CD4-positive, alpha-beta T cell treated with Interleukin-17A for 1 hour (primary cell): ENCODE results near the gene SLC1A7.
"Not testable (repeated sequence)": the region's sequence is repeated elsewhere in the genome, so short reads cannot be mapped to it uniquely, and the experiment has no call there.

ENCODE experiments used
- DNase-seq: peaks from one replicate; pipeline ENCODE4 v3.0.0-alpha.2; 2020

SLC1A7 gene

DNA sequence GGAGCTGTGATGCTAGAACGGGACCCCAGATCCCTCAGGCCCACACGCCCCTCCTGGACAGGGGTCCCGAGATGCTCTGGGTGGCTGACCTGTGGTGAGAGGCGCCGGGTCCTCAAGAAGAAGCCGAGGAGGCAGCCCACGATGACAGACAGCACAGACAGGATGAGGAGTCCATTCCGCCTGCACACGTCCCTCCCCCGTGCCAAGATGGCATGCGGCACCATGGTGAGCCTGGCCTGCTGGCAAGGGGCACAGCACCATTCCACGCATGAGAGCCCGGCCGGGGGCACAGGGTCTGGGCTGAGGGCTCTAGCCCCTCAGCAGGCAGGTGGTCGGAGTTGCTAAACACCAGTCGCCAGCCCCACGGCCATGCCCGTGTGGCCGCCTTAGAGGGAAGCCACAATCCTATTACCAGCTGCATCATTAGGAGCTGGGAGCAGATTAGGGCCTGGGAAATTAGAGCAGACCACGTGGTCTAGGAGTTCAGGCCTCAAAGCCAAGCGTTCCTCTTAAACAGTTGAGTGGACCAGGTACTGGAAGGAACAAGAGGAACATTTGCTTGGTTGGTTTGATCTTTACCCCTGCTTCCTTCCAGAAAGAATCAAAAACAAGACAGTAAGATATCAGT, at the start of gene SLC1A7:
SLC1A7 (minus strand) TSS at position 413 of the 628 bp plus-strand sequence; CDS start at position 224, 189 bp downstream.
- DNase-seq, result no peak

DNA sequence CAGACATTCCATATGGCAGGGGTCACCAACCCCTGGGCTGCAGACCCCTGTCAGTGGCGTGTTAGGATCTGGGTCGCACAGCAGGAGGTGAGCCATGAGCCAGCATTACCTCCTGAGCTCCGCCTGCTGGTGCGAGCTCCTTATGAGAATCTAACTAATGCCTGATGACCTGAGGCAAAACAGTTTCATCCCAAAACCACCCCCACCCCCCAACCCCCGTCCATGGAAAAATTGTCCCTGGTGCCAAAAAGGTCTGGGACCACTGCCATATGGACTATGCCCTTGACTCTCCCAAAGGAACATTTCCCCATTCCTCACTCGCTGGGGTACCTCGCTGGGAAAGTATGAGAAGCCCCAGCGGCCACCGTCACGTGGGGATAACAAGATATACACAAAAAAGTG, 47.8 kb upstream of the SLC1A7 start:
- no peak for DNase-seq

DNA sequence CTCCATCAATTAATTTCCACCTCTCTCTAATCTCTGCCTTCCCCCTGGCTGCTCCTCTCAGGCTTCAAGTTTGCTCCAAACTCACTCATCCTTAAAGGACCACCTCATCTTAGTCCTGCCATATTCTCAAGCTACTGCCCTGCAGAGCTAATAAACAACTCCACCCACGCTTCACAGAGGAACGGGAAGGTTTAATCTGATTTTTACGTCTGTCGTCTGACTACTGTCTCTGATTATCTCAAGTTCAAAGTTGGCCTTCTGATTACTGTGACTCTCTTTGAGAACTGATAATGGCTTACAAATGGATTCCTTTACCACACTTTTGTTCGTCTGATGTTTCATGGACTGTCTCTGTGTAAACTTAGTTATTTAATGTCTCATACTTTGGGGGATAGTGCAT, 46.6 kb upstream of the SLC1A7 start:
- no peak for DNase-seq

DNA sequence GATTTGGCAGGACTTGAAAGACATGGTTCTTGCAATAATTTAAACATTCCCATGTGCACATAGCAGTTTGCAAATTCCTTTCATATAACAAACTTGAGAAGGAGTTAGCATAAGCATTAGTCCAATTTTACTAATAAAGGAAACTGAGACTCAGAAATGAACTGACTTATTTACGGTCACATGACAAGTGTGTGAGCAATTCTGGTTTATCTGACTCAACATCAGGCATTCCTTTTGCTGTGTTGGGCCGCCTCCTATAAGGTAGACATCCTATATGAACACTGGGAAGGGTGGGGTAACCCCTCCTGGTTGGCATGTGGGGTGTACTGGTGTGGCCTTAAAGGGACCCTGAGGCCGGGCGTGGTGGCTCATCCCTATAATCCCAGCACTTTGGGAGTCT, 45.7 kb upstream of the SLC1A7 start:
- DNase-seq, result no peak

DNA sequence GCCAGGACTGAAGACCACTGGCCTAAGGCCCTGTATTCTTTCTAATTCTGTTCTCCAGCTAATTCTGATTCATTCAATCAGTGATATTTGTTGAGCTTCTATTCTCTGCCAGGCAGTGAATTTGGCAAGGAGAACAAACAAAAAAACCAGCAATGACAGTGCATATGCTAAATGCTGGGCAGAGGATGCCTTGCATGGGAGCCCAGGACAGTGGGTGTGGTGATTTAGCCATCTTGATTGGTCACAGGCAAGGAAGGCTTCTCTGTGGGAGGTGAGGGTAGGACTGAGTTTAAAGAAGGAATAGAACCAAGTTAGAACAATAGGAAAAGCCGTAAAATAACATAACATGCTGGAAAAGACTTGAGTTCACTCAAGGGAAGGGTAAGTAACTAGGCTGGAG, 45.0 kb upstream of the SLC1A7 start:
- DNase-seq, result no peak

DNA sequence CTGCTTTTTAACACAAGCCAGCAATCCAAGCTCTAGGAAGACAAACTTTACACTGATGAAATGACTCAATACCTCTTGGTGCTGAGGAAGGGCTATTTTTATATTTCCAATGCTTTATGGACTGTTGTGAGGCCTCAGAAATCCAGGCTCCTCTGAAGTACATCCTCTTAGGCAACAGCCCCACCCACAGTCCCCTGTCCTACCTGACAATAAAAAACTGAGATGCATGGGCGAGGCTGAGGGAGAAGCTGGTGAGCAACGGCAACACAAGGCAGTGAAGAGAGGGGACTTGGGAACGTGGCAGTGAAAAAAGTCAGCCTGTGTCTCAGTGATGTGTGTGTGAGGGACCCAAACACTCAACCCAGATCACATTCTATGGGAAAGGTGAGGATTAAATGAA, 44.1 kb upstream of the SLC1A7 start:
- no peak for DNase-seq

DNA sequence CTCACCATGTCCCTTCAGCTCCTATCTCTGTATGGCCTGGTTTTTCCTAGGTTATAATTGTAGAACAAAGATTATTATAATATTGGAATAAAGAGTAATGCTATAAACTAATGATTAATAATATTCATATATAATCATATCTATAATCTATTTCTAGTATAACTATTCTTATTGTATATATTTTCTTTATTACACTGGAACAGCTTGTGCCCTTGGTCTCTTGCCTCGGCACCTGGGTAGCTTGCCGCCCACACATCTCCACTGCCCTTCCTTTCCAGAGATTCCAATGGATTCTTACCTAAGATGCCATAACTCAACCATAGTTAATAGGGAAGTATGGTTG, 43.5 kb upstream of the SLC1A7 start:
- DNase-seq, result not testable (repeated sequence)

DNA sequence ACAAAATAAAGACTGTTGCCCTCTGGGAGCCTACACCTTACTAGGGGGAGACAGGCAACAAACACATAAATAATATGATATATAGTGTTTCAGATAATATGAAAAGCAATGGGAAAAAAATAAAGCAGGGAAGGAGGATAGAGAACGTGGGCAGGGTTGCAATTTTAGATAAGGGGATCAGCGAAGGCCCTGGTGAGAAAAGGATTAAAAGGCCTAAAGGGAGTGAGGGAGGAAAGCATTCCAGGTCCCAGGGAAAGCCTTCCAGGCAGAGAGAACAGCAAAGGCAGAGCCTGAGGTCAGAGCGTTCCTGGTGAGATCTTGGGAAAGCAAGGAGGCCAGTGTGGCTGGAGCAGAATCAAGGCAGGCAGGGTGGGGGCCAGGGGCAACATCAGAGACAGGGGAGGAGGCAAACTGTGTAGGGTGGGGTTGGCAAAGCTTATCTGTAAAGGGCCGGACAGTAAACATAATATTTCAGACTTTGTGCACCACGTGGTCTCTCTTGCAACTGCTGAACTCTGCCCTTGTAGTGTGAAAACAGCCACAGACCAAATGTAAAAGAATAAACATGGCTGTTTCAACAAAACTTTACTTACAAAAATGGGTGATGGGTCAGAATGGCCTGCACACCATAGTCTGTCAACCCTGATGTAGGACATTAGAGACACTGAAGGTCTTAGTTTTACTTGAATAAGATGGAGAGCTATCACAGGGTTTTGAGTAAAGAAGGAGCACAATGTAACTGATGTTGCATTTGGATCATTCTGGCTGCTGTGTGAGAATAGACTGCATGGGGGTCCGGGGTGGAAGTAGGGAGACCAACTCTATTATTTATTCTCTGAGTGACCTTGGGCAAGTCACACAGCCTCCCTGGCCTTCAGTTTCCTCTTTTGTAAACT, 40.9 kb upstream of the SLC1A7 start:
- DNase-seq, result no peak

DNA sequence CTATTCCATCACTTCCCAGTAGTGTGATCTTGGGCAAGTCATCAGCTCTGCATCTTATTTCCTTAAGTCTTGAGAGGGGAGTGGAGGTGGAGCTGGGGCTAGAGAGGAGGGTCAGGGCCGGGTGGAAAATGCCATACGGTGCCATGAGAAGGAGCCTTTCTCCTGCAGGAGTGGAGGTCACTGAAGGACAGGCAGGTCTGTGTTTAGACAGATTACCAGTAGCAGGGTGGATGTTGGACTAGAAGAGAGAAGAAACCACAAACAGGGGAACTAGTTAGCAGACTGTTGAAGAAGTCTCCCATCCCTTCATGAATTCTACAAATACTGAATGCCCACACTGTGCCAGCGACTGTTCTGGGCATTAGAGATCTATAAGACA, 40.3 kb upstream of the SLC1A7 start:
- no peak for DNase-seq

DNA sequence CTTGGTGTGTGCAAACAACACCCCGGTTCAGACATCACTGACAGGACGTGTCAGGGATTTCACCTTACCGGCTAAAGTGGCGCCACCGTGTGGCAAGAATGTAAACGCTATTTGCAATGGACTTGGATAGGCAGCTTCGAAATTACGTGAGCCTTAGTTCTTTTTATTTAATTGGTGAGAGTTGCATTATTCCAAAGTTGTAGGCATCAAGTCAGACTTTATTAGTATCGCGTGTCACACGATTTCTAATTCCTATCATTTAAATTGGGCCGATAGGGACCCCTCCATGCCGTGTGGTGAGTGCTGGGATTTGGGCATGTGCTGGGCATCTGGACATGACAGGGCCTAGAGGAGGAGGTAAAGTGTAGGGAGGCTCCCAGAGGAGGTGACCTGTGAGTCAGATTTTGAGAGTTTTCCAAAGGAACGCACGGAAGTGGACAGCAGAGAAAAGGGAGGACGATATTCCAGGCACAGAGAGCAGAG, 39.7 kb upstream of the SLC1A7 start:
- DNase-seq, result peak; percentile 82

DNA sequence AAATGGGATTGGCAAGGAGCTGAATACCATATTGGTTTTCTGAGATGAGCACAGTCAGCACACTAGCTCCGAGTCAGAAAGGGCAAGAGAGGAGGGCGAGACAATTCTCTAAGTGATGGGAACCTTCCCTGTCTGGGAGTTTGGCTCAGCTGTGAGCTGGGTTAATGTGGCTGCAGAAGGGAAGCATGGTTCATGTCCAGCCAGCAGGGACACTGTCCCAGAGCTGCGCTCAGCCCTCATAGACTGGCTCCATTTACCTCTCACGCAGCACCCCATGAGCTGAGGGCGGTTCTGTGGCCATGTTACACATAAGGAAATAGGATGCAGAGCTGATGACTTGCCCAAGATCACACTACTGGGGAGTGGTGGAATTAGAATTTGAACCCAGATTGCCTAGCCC, 38.5 kb upstream of the SLC1A7 start:
- no peak for DNase-seq

DNA sequence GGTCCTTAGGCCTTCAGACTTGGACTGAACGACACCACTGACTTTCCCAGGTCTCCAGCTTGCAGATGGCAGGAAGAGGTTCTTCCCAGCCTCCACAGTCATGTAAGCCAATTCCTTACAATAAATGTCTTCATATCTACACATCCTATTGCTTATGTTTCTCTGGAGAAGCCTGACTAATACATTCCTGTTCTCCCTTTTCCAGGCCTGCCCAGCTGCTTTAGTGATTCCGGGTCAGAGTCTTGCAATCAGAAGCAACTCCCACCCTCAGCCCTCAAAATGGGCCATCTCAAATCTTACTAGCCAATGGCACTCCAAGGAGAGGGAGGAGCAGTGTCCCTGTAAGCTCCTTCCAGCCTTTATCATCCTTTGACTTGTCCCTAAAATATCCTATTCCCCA, 37.8 kb upstream of the SLC1A7 start:
- no peak for DNase-seq

DNA sequence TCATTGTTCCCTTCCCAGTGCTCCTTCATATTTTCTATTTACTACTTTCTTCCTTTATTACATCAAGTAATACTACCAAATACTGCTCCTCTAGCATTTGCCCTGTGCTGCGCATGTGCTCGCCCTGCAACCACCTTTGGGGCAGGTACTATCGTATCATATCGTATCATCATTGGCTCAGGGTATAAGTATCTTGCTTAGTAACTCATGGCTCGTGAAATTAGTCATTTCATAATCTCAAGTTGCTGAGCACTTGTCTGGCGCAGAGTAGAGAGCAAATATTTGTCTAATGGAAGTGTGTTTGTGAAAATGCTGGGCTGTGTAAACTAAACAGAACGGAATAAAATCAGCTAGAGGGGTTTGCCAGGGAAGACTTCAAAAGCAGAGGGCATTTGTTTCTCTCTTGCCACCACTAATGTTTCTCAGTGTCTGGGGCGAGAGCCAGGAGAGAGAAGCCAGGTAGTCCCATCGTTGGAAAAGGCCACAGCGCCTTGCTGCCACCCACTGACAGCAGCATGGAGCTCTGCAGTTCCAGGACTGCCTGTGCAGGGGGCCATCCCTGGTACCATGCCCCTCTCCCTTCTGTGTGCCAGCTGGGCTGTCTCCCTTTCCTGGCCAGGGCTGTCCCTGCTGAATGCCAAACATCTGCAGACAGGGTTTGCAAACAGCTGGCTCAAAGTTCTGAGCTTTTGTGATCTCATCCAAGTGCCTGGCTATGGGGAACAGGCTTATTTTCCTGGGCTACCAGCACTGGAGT, 34.2 kb upstream of the SLC1A7 start:
- DNase-seq, result no peak

DNA sequence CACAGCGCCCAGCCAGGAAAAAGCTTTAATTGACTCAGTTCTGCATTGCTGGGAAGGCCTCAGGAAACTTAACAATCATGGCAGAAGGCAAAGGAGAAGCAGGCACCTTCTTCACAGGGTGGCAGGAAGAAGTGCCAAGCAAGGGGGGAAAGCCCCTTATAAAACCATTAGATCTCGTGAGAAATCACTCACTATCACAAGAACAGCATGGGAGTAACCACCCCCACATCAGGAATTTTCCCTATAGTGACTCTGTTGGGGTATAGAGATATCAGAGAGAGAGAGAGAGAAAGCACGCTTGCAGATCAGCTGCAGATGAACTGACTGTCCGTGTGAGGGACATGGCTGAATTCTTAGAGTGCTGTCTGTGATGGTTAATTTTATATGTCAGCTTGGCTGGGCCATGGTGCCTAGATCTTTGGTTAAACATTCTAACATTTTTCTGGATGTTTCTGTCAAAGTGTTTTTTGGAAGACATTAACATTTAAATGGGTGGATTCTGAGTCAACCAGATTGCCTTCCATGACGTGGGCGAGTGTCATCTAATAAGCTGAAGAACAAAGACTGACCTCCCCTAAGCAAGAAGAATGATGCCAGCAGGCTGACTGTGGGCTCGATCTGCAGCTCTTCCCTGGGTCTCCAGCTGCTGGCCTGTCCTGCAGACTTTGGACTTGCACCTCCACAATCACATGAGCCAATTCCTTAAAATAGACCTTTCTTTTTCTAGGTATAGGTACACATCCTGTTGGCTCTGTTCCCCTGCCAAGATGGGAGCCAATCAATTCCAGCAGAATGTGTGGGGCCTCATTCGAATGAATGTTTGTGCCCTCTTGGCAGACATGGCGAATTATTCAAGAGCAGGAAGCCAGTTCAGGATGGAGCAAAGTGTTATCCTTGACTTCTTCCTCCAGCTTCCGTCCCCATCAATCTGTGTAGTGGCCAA, 32.8 kb upstream of the SLC1A7 start:
- no peak for DNase-seq

DNA sequence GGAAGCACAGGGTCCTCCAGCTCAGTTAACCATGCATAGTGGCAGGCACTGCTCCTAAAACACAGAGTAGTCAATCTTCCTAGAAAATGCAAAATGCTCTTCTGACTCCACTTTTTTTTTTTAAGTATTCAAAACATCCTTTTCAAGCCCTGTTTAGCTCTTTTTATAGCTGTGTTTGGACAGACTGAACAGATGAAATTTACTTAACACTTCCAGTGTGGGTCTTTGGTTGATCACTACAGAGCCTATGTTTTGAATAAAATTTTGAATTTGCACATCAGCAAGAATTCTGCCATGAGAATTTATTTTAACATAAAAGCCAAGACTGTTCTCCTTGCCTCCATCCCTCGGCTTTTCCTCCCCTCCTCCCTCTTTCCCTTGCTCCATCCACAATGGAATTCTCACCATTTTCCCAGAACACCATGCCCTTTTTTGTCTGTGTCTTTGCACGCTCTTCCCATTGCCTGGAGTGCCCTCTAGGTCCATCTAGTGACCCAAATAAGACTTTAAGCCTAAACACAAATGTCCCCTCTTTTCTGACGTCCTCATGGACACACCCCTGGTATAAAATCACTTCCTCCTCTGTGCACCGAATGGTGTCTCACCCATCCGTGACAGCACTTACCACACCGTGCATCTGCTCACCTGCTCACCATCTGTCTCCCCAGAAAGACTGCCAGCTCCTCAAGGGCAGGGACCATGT, 30.1 kb upstream of the SLC1A7 start:
- DNase-seq, result peak; percentile 20

DNA sequence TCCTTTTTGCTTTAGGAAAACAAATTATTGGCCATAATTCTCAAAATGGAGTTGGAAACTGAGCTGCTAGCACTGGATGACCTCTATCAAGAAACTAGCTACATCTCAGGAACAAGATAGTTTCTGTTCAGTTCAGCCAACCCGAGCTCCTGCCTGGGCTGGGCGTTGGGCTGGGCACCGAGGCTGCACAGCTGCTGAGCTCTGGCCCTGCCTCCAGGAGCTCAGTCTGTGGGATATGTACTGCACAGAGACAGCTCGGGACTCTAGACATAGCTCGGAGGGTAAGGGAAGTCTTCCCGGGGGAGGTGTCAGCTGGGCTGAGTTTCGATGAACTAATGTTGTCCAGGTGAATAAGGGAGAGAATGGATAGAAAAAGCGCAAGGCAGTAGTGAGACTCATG, 24.5 kb upstream of the SLC1A7 start:
- DNase-seq, result no peak

DNA sequence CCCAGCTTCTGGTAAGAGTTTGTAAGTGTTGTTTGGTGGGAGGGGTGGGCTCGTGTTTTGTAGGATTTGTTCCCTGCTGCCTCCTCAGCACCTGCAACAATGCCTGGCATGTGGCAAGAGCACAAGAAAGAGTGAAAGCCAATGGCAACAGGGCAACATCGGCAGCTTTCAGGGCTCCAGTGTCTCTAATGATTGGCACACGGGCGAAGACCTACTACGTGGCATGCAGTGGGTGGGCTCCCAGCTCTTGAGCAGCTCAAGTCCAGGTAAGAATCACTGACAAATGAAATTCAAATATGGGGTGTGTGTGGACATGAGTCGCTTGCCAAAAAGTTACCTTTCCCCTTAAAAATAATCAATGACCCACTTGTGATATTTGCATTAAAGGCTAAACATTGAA, 23.9 kb upstream of the SLC1A7 start:
- no peak for DNase-seq

DNA sequence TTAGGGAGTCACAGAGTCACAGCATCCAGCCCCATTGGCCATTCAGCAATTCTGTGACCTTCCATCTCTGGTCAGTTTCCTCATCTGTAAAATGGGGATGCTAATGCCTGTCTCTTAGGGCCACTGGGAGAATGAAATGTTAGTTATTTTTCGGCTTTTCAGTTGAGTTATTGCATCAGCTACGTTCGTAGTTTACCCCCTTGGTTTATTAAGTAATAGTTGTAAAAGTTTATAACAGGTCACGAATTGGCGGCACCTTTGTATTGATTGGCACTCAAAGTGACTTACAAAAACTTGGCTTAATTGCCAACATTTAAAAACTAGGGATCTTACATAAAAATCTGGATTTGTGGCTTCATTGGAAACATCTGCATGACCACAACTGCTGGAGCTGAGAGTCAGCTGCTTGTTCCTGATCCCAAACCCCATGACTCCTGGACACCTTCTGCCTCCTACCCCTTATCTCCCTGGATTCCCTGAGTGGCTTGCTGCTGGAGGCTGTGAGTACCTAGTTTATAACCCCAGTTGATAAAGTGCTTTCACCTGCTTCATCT, 23.0 kb upstream of the SLC1A7 start:
- DNase-seq, result no peak

DNA sequence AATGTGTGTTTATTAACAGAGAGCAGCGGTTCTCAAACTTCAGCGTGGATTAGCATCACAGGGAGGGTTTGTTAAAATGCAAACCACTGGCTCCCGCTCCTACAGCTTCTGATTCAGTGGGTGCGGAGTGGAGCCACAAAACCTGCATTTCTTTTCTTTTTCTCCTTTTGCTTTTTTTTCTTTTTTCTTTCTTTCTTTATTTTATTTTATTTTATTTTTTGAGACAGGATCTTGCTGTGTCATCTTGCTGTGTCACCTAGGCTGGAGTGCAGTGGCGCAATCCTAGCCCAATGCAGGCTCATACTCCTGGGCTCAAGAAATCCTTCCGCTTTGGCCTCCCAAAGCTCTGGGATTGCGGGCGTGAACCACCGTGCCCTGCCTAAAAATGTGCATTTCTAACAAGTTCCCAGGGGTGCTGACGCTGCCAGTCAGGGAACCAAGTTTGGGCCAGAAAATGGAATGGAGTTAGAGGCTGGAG, 20.9 kb upstream of the SLC1A7 start:
- DNase-seq, result no peak

DNA sequence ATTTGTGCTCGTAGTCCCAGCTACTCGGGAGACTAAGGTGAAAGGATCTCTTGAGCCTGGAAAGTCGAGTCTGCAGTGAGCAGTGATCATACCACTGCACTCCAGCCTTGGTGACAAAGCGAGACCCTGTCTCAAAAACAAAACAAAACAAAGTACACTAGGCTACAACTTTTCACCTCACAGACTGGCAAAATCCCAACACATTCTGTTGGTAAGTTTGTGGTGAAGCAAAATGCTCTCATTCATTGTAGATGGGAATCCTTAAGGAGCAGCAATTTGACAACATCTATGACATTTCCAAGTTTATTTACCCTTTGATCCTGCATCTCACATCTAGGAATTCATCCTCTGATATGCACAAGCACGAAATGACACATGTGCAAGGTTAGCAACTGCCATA, 20.2 kb upstream of the SLC1A7 start:
- DNase-seq, result no peak

DNA sequence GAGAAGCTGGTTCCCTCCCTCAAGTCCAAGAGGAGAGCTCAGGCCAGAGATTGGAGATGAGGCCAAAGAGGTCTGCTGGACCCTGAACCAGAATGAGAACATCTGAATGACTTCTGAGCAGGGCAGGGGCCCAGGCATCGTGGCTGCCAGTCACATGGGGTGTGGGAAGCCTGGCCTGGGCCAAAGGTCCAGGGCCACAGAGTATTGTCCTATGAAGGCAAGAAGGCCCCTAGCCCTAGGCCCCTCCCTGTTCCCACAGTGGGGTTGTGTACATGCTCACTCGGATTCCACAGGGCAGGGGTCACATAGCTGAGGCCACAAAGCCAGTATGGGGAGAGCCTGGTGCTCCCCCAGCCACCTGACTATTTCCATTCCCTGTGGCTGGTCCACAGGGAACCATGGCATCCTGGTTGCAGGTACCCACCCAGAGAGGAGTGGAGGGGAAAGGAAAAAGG, 18.5 kb upstream of the SLC1A7 start:
- DNase-seq, result no peak
